ENCODE results near the gene GGN.

DNA sequence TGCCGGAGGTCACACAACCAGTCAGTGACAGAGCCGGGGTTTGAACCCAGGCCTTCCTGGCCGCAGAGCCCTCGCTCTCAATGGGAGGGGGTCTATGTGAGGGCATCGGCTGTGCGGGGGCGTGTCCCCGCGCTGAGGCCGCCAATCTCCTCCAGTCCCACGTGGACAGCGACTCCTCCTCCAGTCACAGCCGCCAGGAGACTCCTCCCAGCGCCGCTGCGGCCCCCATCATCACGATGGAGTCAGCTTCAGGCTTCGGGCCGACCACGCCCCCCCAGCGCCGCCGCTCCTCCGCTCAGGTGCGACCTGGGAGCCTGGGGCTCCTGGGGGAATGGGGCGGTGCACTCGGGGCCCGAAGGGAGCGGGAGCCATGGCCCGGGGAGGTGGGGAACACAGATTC, 6.7 kb upstream of the GGN start:
- TF ChIP-seq EP300 (IDR thresholded peaks at IDR 0.05) (no peak), POLR2A (IDR thresholded peaks at IDR 0.05) (no peak)
- TF ChIP-seq, protein P1, sequence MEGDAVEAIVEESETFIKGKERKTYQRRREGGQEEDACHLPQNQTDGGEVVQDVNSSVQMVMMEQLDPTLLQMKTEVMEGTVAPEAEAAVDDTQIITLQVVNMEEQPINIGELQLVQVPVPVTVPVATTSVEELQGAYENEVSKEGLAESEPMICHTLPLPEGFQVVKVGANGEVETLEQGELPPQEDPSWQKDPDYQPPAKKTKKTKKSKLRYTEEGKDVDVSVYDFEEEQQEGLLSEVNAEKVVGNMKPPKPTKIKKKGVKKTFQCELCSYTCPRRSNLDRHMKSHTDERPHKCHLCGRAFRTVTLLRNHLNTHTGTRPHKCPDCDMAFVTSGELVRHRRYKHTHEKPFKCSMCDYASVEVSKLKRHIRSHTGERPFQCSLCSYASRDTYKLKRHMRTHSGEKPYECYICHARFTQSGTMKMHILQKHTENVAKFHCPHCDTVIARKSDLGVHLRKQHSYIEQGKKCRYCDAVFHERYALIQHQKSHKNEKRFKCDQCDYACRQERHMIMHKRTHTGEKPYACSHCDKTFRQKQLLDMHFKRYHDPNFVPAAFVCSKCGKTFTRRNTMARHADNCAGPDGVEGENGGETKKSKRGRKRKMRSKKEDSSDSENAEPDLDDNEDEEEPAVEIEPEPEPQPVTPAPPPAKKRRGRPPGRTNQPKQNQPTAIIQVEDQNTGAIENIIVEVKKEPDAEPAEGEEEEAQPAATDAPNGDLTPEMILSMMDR (IDR thresholded peaks at IDR 0.05) = no peak

All from sigmoid colon (tissue), 4 donors.